HG02981 (cell line): ENCODE results near the gene RHD.
"Not testable (repeated sequence)": the region's sequence is repeated elsewhere in the genome, so short reads cannot be mapped to it uniquely, and the experiment has no call there.

Experiments
- ATAC-seq: cut with Tn5 transposase; IDR thresholded peaks from one replicate; pipeline ENCODE4 v1.9.1; 2021; ENCODE audit warnings: mild to moderate bottlenecking, moderate library complexity; ENCODE audit not compliant: unreplicated experiment

Gene RHD

GRCh38 chr1:25302330-25302729, 30.0 kb downstream of the RHD start:
- ATAC-seq = not testable (repeated sequence)

- ATAC-seq = not testable (repeated sequence)
Measured at GRCh38 chr1:25304936-25305335, 32.6 kb downstream of the RHD start.

- not testable (repeated sequence) for ATAC-seq
Measured at GRCh38 chr1:25308168-25308567, 35.9 kb downstream of the RHD start.

GRCh38 chr1:25309085-25309484, 36.8 kb downstream of the RHD start:
- not testable (repeated sequence) for ATAC-seq

- ATAC-seq = not testable (repeated sequence)
Measured at GRCh38 chr1:25309486-25309885, 37.2 kb downstream of the RHD start.

GRCh38 chr1:25312806-25313470, 40.6 kb downstream of the RHD start:
- ATAC-seq = not testable (repeated sequence)

GRCh38 chr1:25320314-25320938, 48.1 kb downstream of the RHD start:
- not testable (repeated sequence) for ATAC-seq

- not testable (repeated sequence) for ATAC-seq
Measured at GRCh38 chr1:25322127-25322526, 49.8 kb downstream of the RHD start.

- not testable (repeated sequence) for ATAC-seq
Measured at GRCh38 chr1:25324407-25324806, 52.1 kb downstream of the RHD start.

GRCh38 chr1:25327864-25328790, 55.8 kb downstream of the RHD start:
- ATAC-seq = not testable (repeated sequence)

GRCh38 chr1:25328791-25329185, 56.5 kb downstream of the RHD start:
- not testable (repeated sequence) for ATAC-seq

- ATAC-seq = not testable (repeated sequence)
Measured at GRCh38 chr1:25329336-25329735, 57.0 kb downstream of the RHD start.

GRCh38 chr1:25329950-25330349, 57.6 kb downstream of the RHD start:
- ATAC-seq = not testable (repeated sequence)

GRCh38 chr1:25336922-25337354, 64.6 kb downstream of the RHD start:
- not testable (repeated sequence) for ATAC-seq

- ATAC-seq = peak; percentile 21
Measured at GRCh38 chr1:25337483-25338187, 65.3 kb downstream of the RHD start.

- ATAC-seq = peak; percentile 73
Measured at GRCh38 chr1:25338188-25338981, 66.1 kb downstream of the RHD start, which contains the start of gene TMEM50A. TMEM50A (plus strand) TSS chr1:25338334; CDS start chr1:25340487, 2,153 bp downstream.

- ATAC-seq = no peak
Measured at GRCh38 chr1:25338986-25339385, 66.7 kb downstream of the RHD start.

GRCh38 chr1:25341746-25342145, 69.4 kb downstream of the RHD start:
- no peak for ATAC-seq

- no peak for ATAC-seq
Measured at GRCh38 chr1:25342846-25343245, 70.5 kb downstream of the RHD start.

- no peak for ATAC-seq
Measured at GRCh38 chr1:25343872-25344271, 71.6 kb downstream of the RHD start.
